Measurements from ENCODE around the gene LRMDA. TPM values are rescaled to one million over a fixed set of nuclear protein-coding genes. Genes with fewer than 3 reads are reported as not detected.

The LRMDA gene
- total RNA-seq, 1 donor from 2014 or later, result not detected

DNA sequence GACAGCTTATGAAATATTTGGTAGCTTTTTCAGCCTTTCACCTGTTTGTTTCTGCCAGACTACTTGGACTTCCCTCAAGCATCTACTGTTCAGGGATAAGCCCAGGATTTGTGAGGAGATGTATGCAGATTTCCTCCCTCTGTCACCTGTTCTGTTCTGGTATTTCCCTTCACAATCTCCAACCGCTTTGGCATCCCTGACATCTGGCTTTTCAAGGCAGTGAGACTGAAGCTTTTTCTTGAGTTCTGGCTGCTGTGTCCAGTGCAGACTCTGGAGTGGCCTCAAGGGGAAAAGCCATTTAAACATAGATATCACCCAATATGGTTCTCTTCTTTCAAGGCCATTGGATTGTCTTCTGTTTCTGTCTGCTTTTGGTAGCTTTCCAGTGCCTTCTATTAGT is 369.7 kb downstream of the LRMDA start:
- Mint-ChIP-seq H3K9me3 (no peaks in the 10 kb centered on the region), H3K27ac (no peak overlapping the region), H3K4me3 (ENCODE audit: low read depth) (no peak overlapping the region), H3K27me3 (ENCODE audit: low read depth) (peaks cover 3% of the 10 kb centered on the region), H3K4me1 (ENCODE audit: low read depth) (no peaks in the 10 kb centered on the region), H3K36me3 (ENCODE audit: low read depth) (no peaks in the 10 kb centered on the region)
- intact Hi-C loops (cut with micrococcal nuclease), result no loop called here
- DNase-seq (ENCODE audit: low spot score), result no peak

DNA sequence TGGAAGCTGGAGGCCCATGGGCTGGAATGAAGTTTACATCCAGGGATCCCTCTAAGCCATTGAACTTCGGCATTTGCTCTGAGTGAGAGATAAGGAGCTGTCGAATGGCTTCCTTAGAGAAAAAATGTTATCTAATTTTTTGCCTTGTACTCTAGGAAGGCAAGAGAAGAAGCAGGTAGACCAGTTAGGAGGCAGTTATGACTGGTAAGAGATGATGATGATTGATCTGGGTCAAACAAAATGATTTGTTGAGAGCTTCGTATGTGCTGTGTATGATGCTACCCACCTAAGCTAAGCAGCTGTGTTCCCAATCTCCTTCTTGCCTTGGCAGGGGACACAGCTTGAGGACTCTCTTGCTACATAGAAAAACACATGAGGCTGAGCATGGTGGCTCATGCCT is 370.2 kb downstream of the LRMDA start:
- H3K36me3 Mint-ChIP-seq (ENCODE audit: low read depth), result no peaks in the 10 kb centered on the region
- no peak for DNase-seq (ENCODE audit: low spot score)
- no peaks in the 10 kb centered on the region for H3K9me3 Mint-ChIP-seq
- H3K27ac Mint-ChIP-seq, result no peak overlapping the region
- H3K4me1 Mint-ChIP-seq (ENCODE audit: low read depth), result no peaks in the 10 kb centered on the region
- H3K4me3 Mint-ChIP-seq (ENCODE audit: low read depth), result no peak overlapping the region
- intact Hi-C loops (cut with micrococcal nuclease), result no loop called here
- H3K27me3 Mint-ChIP-seq (ENCODE audit: low read depth), result peaks cover 3% of the 10 kb centered on the region

DNA sequence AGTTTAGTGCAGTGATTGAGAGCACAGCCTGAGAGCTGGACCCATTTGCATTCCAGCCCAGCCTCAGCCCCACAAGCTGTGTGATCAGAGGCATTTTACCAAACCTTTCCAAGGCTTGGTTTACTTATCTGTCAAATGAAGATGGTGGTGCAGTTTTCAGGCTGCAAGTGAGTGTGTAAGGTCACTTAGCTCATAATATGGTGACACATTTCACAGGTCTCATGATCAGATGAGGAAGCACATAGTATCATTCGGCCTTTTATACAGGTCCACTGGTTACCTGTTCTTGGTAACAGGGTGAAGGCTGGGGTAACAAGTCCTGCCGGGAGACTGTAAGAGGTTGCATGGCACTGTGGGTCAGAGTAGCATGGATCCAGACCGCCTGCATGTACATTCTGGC is 371.7 kb downstream of the LRMDA start:
- no peaks in the 10 kb centered on the region for H3K36me3 Mint-ChIP-seq (ENCODE audit: low read depth)
- no peak overlapping the region for H3K27ac Mint-ChIP-seq
- no peak overlapping the region for H3K4me3 Mint-ChIP-seq (ENCODE audit: low read depth)
- DNase-seq (ENCODE audit: low spot score), result no peak
- no peaks in the 10 kb centered on the region for H3K4me1 Mint-ChIP-seq (ENCODE audit: low read depth)
- intact Hi-C loops (cut with micrococcal nuclease), result no loop called here
- H3K27me3 Mint-ChIP-seq (ENCODE audit: low read depth), result peaks cover 3% of the 10 kb centered on the region
- no peaks in the 10 kb centered on the region for H3K9me3 Mint-ChIP-seq

DNA sequence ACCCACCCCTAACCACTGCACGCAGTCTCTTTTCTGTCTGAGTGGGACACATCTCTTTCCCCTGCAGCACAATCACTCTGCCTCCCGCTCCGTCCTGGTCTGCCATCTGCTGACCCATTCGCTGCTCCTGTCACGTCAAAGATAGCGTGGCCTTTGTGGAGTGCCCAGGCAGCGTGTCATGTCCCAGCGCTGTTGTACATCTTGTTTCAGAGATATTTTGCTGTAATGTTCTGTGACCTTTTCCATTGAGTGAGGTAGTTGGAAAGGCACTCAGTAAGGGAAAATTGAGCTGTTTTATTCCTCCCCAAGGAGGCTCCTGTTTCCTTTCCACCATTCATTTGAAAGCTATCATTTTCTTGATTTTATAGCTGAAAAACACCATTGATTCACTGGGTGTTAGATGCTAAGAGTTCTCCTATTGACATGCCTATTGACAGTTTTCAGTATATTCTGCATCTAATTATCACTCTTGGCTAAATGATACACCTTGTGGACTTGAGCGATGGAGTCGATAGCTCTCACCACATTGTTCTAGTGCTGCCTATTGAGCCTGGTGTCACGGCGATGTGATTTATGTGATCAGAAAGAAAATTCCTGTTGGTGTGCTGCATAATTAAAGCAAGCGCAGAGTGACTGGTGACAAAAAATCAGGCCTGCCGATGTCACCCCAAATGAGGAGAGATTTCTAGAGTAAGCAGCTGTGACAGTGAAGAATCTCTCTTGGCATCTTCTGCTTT is 372.6 kb downstream of the LRMDA start:
- no peaks in the 10 kb centered on the region for H3K4me1 Mint-ChIP-seq (ENCODE audit: low read depth)
- H3K9me3 Mint-ChIP-seq, result no peaks in the 10 kb centered on the region
- H3K4me3 Mint-ChIP-seq (ENCODE audit: low read depth), result no peak overlapping the region
- intact Hi-C loops (cut with micrococcal nuclease), result no loop called here
- peaks cover 3% of the 10 kb centered on the region for H3K27me3 Mint-ChIP-seq (ENCODE audit: low read depth)
- no peaks in the 10 kb centered on the region for H3K36me3 Mint-ChIP-seq (ENCODE audit: low read depth)
- no peak overlapping the region for H3K27ac Mint-ChIP-seq
- DNase-seq (ENCODE audit: low spot score), result no peak

DNA sequence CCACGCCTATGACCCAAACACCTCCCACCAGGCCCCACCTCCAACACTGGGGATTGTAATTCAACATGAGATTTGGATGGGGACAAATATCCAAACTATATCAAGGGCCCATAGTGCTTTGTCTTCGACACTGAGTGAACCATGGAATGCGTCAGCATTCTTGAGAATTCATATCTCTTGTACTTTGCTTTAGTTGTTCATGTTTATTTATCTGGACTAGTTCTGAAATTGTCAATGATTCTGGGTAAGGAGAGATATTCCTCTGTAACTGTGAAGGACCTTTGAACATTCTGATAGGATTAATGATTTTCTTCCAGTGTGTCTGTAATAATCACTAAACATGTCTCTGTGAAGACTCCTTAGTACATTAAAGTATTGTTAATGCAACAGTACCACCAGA is 374.8 kb downstream of the LRMDA start:
- no peaks in the 10 kb centered on the region for H3K36me3 Mint-ChIP-seq (ENCODE audit: low read depth)
- intact Hi-C loops (cut with micrococcal nuclease), result no loop called here
- no peak overlapping the region for H3K4me3 Mint-ChIP-seq (ENCODE audit: low read depth)
- H3K27me3 Mint-ChIP-seq (ENCODE audit: low read depth), result no peaks in the 10 kb centered on the region
- no peak overlapping the region for H3K27ac Mint-ChIP-seq
- no peaks in the 10 kb centered on the region for H3K4me1 Mint-ChIP-seq (ENCODE audit: low read depth)
- no peak for DNase-seq (ENCODE audit: low spot score)
- H3K9me3 Mint-ChIP-seq, result no peaks in the 10 kb centered on the region

DNA sequence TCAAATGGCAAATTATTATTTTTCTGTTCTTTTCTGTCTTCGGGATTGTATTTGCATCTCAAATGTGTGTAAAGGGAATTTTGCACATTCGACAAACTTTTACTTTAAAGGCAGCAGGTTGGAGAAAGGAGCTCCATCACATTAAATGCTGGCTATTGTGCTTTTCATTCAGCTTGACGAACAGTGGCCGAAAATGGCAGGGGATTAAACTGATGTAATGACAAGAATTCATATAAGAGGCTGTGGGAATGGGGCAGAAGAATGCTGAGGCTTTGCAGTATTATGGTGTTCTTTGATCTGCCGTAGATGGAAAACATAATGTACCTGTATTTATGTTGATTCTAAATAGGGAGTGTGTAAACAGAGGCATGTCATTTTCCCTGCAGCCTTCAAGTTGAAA is 376.0 kb downstream of the LRMDA start:
- H3K9me3 Mint-ChIP-seq, result no peaks in the 10 kb centered on the region
- H3K4me1 Mint-ChIP-seq (ENCODE audit: low read depth), result no peaks in the 10 kb centered on the region
- no peaks in the 10 kb centered on the region for H3K27me3 Mint-ChIP-seq (ENCODE audit: low read depth)
- H3K4me3 Mint-ChIP-seq (ENCODE audit: low read depth), result no peak overlapping the region
- H3K27ac Mint-ChIP-seq, result no peak overlapping the region
- DNase-seq (ENCODE audit: low spot score), result no peak
- intact Hi-C loops (cut with micrococcal nuclease), result no loop called here
- no peaks in the 10 kb centered on the region for H3K36me3 Mint-ChIP-seq (ENCODE audit: low read depth)

DNA sequence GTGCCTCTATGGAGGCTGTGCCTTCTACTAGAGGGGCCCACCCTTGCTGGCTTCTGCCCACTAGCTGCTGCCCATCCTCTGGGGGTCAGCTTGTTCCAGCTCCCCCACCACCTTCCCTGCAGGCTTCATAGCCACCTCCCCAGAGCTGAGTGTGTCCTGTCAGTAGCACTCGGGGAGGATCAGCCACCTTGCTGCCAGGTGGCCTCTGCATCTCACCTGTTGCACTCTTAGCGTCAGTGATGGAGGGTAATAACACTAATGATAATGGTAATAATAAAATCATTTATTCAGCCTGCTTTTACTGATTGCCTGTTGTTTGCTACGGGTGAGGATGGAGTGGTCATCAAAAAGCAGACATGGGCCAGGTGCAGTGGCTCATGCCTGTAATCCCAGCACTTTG is 377.6 kb downstream of the LRMDA start:
- DNase-seq (ENCODE audit: low spot score), result no peak
- Mint-ChIP-seq H3K27ac (no peak overlapping the region), H3K4me3 (ENCODE audit: low read depth) (no peak overlapping the region), H3K36me3 (ENCODE audit: low read depth) (no peaks in the 10 kb centered on the region), H3K4me1 (ENCODE audit: low read depth) (no peaks in the 10 kb centered on the region), H3K9me3 (no peaks in the 10 kb centered on the region), H3K27me3 (ENCODE audit: low read depth) (no peaks in the 10 kb centered on the region)
- intact Hi-C loops (cut with micrococcal nuclease), result no loop called here

DNA sequence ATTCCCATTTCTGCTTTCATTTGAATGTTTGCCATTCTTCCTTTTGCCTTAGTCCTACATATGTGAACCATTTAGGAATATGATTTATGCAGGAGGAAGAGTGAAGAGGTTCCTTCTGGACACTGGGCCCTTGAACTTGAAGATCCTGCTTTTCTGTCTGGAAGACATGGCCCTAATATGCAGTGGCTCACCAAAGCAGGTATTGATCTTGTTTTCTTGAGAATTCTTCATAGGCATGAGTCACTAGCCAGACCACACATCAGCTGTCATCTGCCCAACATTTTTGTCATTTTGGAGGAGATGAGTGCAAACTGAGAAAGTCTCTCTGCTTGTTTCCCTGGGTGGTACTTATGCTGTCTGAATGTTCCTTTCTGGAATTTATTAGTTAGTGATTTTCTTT is 382.6 kb downstream of the LRMDA start:
- Mint-ChIP-seq H3K4me1 (ENCODE audit: low read depth) (no peaks in the 10 kb centered on the region), H3K9me3 (no peaks in the 10 kb centered on the region), H3K27ac (no peak overlapping the region), H3K4me3 (ENCODE audit: low read depth) (no peak overlapping the region), H3K27me3 (ENCODE audit: low read depth) (no peaks in the 10 kb centered on the region), H3K36me3 (ENCODE audit: low read depth) (no peaks in the 10 kb centered on the region)
- DNase-seq (ENCODE audit: low spot score), result no peak
- intact Hi-C loops (cut with micrococcal nuclease), result no loop called here

DNA sequence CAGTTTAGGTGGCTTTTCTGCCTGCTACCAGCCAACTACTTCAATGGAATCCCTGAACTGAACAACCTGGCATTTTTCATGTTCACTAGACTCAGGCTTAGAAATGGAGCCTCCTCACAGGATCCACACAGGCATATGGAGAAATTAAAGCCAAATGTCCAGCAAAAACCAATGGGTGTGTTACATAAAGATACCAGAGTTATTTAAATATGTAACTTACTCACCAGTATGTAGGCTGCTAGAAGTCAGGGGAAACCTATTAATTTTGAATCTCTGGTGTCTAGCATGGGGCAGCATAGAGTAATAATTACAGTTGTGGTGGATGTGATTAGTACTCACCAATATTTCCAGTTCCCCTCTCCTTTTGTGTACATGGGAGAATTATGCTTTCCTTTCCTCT is 383.6 kb downstream of the LRMDA start:
- Mint-ChIP-seq H3K4me1 (ENCODE audit: low read depth) (no peaks in the 10 kb centered on the region), H3K27me3 (ENCODE audit: low read depth) (peaks cover 2% of the 10 kb centered on the region)
- intact Hi-C loops (cut with micrococcal nuclease), result no loop called here

DNA sequence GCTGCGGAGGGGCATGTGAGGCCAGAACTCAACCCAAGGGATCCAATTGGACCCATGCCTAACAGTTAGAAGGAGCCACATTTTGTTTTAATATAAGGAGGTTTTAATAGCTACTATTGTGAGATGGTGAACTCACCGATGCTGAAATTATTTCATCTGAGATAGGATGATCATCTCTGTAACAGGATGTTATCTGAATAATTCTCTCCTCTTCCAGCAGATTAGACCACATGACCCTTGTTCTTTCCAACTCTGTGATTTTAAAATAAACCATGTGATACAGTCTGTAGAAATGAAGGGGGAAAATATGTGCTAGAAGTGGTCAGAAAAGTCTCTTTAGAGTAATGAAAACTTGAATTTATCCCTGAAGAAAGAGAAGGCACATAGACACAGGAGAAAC is 385.8 kb downstream of the LRMDA start:
- DNase-seq (ENCODE audit: low spot score), result no peak
- intact Hi-C loops (cut with micrococcal nuclease), result no loop called here
- Mint-ChIP-seq H3K36me3 (ENCODE audit: low read depth) (no peaks in the 10 kb centered on the region), H3K4me1 (ENCODE audit: low read depth) (no peaks in the 10 kb centered on the region), H3K27me3 (ENCODE audit: low read depth) (peaks cover 2% of the 10 kb centered on the region), H3K9me3 (no peaks in the 10 kb centered on the region), H3K4me3 (ENCODE audit: low read depth) (no peak overlapping the region), H3K27ac (no peak overlapping the region)

More for the DNA sequence above, 383.6 kb downstream of the LRMDA start:
- no peaks in the 10 kb centered on the region for H3K36me3 Mint-ChIP-seq (ENCODE audit: low read depth)
- no peak overlapping the region for H3K27ac Mint-ChIP-seq
- no peaks in the 10 kb centered on the region for H3K9me3 Mint-ChIP-seq
- no peak for DNase-seq (ENCODE audit: low spot score)
- no peak overlapping the region for H3K4me3 Mint-ChIP-seq (ENCODE audit: low read depth)

DNA sequence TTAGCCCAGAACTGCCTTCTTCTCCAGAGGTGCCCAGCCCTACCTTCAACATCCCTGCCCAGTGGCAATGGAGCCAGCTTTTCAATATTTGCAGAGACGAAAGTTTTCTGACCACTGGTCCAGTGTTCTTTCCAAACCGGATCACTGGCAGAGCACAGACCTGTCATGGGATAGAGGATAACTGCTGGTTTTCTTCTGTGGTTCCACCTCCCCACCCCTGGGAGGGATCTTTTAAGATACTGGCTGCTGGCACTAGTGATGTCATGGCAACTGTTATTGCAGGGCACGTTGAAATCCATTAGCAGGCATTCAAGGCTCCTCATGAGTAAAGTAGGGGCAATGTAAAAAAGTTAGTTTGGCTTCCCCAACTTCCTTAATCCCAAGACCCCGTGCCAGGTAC is 387.1 kb downstream of the LRMDA start:
- no peaks in the 10 kb centered on the region for H3K4me1 Mint-ChIP-seq (ENCODE audit: low read depth)
- DNase-seq (ENCODE audit: low spot score), result no peak
- H3K27me3 Mint-ChIP-seq (ENCODE audit: low read depth), result peaks cover 2% of the 10 kb centered on the region
- H3K36me3 Mint-ChIP-seq (ENCODE audit: low read depth), result no peaks in the 10 kb centered on the region
- H3K9me3 Mint-ChIP-seq, result no peaks in the 10 kb centered on the region
- H3K27ac Mint-ChIP-seq, result no peak overlapping the region
- H3K4me3 Mint-ChIP-seq (ENCODE audit: low read depth), result no peak overlapping the region
- intact Hi-C loops (cut with micrococcal nuclease), result no loop called here

DNA sequence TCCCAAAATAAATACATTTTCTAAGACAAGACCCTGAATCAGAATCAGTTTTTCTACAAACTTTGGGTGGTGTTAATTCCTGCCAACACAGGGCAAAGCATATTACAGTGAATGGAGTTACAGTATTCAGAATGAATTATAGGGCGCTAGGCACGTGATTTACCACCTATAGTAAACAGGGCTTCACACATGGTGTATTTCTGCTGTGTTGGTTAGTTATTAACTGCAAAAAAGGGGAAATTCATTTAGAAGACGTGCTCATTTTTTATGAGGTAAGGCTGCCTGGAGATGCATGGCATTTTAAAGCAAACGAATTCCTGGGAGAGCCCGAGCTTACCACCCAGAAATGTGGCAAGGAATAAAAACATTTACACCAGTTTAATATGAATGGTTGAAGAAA is 393.8 kb downstream of the LRMDA start:
- Mint-ChIP-seq H3K4me3 (ENCODE audit: low read depth) (no peak overlapping the region), H3K36me3 (ENCODE audit: low read depth) (no peaks in the 10 kb centered on the region)
- DNase-seq (ENCODE audit: low spot score), result no peak

DNA sequence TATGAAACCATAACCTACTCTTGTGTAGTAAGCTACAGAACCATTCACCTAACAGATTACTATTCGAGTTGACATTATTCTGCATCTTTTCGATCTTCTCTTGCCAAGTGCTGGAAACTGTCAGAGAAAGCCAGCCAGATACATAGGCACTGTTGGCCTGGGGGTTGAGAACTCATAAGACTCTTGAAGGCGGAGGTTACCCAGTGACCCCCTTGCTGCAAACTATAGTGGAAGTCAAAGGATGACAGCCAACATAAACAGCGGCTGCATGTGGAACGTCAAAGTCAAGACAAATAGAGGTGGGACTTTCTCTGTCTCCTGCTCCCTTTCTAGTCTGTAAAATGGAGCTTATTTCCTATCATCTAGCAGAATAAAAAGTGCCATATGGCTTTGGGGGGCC is 394.2 kb downstream of the LRMDA start:
- H3K9me3 Mint-ChIP-seq, result no peaks in the 10 kb centered on the region
- no peaks in the 10 kb centered on the region for H3K4me1 Mint-ChIP-seq (ENCODE audit: low read depth)
- no peak for DNase-seq (ENCODE audit: low spot score)
- H3K27me3 Mint-ChIP-seq (ENCODE audit: low read depth), result no peaks in the 10 kb centered on the region
- intact Hi-C loops (cut with micrococcal nuclease), result no loop called here
- H3K4me3 Mint-ChIP-seq (ENCODE audit: low read depth), result no peak overlapping the region
- H3K36me3 Mint-ChIP-seq (ENCODE audit: low read depth), result no peaks in the 10 kb centered on the region
- no peak overlapping the region for H3K27ac Mint-ChIP-seq

More for the DNA sequence above, 393.8 kb downstream of the LRMDA start:
- Mint-ChIP-seq H3K9me3 (no peaks in the 10 kb centered on the region), H3K27me3 (ENCODE audit: low read depth) (no peaks in the 10 kb centered on the region), H3K27ac (no peak overlapping the region), H3K4me1 (ENCODE audit: low read depth) (no peaks in the 10 kb centered on the region)
- intact Hi-C loops (cut with micrococcal nuclease), result no loop called here

DNA sequence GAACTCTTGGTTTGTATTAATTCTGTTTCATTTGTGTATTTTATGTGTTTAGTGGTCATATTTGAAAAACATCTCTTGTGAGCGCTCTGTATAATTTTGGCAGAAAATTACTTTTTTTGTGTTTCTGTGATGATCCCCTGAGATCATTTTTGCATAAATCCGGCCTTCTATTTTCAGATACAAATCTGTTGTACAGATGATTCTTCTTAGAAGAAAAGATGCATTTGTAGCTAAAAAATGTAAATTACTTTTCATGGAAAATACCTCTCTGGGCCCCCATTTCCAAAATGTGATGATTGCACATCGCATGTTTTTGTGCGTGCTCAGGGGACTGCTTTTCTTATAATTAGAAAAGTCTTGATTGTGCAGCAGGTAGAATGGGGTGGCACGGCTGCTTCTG is 395.4 kb downstream of the LRMDA start:
- no peaks in the 10 kb centered on the region for H3K9me3 Mint-ChIP-seq
- H3K4me3 Mint-ChIP-seq (ENCODE audit: low read depth), result no peak overlapping the region
- H3K27ac Mint-ChIP-seq, result no peak overlapping the region
- H3K27me3 Mint-ChIP-seq (ENCODE audit: low read depth), result no peaks in the 10 kb centered on the region
- no peaks in the 10 kb centered on the region for H3K4me1 Mint-ChIP-seq (ENCODE audit: low read depth)
- intact Hi-C loops (cut with micrococcal nuclease), result no loop called here
- no peaks in the 10 kb centered on the region for H3K36me3 Mint-ChIP-seq (ENCODE audit: low read depth)
- DNase-seq (ENCODE audit: low spot score), result no peak
